WTC11 (cell line): ENCODE data around the gene SH3GL1. TPM values are rescaled to one million over a fixed set of nuclear protein-coding genes. Genes with fewer than 3 reads are reported as not detected.

ENCODE experiments used
- ATAC-seq: fragments of 200-7000 bp; cut with Tn5 transposase; 2 replicates; pipeline ENCODE4 v1.10.0; 2021; ENCODE audit warnings: mild to moderate bottlenecking, moderate library complexity
- CTCF ChIA-PET: fragments of 300-600 bp; sonication (Branson Sonifier 250); formaldehyde crosslinking; loops from one replicate; lab custom pipeline; 2021; ENCODE audit warnings: antibody characterized with exemption; lab: Charles Lee
- POLR2A ChIA-PET: fragments of 350-600 bp; sonication (Branson Sonifier 250); formaldehyde crosslinking; loops from one replicate; lab custom pipeline; 2021; ENCODE audit warnings: antibody characterized with exemption; lab: Charles Lee
- DNase-seq: peaks from one replicate; pipeline ENCODE4 v3.0.0; 2021; ENCODE audit warnings: low spot score
- H3K27ac Mint-ChIP-seq: 2 replicates; pipeline ENCODE4 v1.8.0; 2021; ENCODE audit warnings: mixed read lengths
- H3K27me3 Mint-ChIP-seq: 2 replicates; pipeline ENCODE4 v1.8.0; 2021; ENCODE audit warnings: low read depth, mild to moderate bottlenecking, moderate library complexity, mixed read lengths
- H3K36me3 Mint-ChIP-seq: 2 replicates; pipeline ENCODE4 v1.8.0; 2021; ENCODE audit warnings: mixed read lengths
- H3K4me1 Mint-ChIP-seq: 2 replicates; pipeline ENCODE4 v1.8.0; 2022; ENCODE audit warnings: mixed read lengths
- H3K4me3 Mint-ChIP-seq: 2 replicates; pipeline ENCODE4 v1.8.0; 2021; ENCODE audit warnings: mild to moderate bottlenecking, moderate library complexity, mixed read lengths
- H3K9me3 Mint-ChIP-seq: 2 replicates; pipeline ENCODE4 v1.8.0; 2021; ENCODE audit warnings: mixed read lengths
- ATF6 ChIP-seq: sonication (generic); formaldehyde crosslinking; IDR thresholded peaks from 2 replicates; pipeline ENCODE4 v1.8.1; 2023; ENCODE audit warnings: mild to moderate bottlenecking, missing genetic modification reagents
- CDX4 ChIP-seq: fragments of 250-450 bp; sonication (Bioruptor Pico); IDR thresholded peaks from 2 replicates; pipeline ENCODE4 v1.9.0; 2021; ENCODE audit warnings: moderate library complexity, mild to moderate bottlenecking, inconsistent platforms, borderline replicate concordance
- EMX1 ChIP-seq: fragments of 250-450 bp; sonication (Bioruptor Pico); IDR thresholded peaks from 2 replicates; pipeline ENCODE4 v1.8.0; 2021; ENCODE audit warnings: mild to moderate bottlenecking
- ESRRA ChIP-seq: sonication (generic); formaldehyde crosslinking; IDR thresholded peaks from 2 replicates; pipeline ENCODE4 v1.8.1; 2022; ENCODE audit warnings: mild to moderate bottlenecking, missing genetic modification reagents, borderline replicate concordance
- HMGA2 ChIP-seq: fragments of 250-450 bp; sonication (Bioruptor Pico); IDR thresholded peaks from 2 replicates; pipeline ENCODE4 v1.4.0; 2021; ENCODE audit warnings: mild to moderate bottlenecking, moderate library complexity
- IRF2 ChIP-seq: sonication (generic); formaldehyde crosslinking; IDR thresholded peaks from 2 replicates; pipeline ENCODE4 v1.8.0; 2022; ENCODE audit warnings: low read depth, missing genetic modification reagents, borderline replicate concordance
- ZNF317 ChIP-seq: sonication (generic); formaldehyde crosslinking; IDR thresholded peaks from 2 replicates; pipeline ENCODE4 v1.8.1; 2023; ENCODE audit warnings: low read depth, mild to moderate bottlenecking, moderate library complexity, missing genetic modification reagents, borderline replicate concordance
- ZNF425 ChIP-seq: fragments of 250-450 bp; sonication (Bioruptor Pico); conservative IDR thresholded peaks from 2 replicates; pipeline ENCODE4 v1.9.0; 2021; ENCODE audit warnings: mild to moderate bottlenecking
- ZNF512 ChIP-seq: sonication (generic); formaldehyde crosslinking; IDR thresholded peaks from 2 replicates; pipeline ENCODE4 v1.8.1; 2022; ENCODE audit warnings: missing genetic modification reagents, borderline replicate concordance
- ZNF532 ChIP-seq: fragments of 250-450 bp; sonication (Bioruptor Pico); IDR thresholded peaks from 2 replicates; pipeline ENCODE4 v1.9.0; 2021; ENCODE audit warnings: mild to moderate bottlenecking, borderline replicate concordance
- total RNA-seq: library from RNA; stranded (reverse); gene quantifications from 3 replicates; pipeline ENCODE4 v1.2.3, GENCODE V29; 2021

Gene SH3GL1
- total RNA-seq, 1 experiment from 2014 or later = 109 TPM

GRCh38 chr19:4350726-4351125, 49.6 kb downstream of the SH3GL1 start:
- Mint-ChIP-seq H3K27me3 (no peaks in the 10 kb centered on the region), H3K27ac (no peak overlapping the region), H3K36me3 (peaks cover 18% of the 10 kb centered on the region)

More at GRCh38 chr19:4350726-4351125, 49.6 kb downstream of the SH3GL1 start:
- H3K9me3 Mint-ChIP-seq = no peaks in the 10 kb centered on the region
- ChIA-PET CTCF (interaction anchor here (4.2 kb wide), 1 partner anchor 83 kb away, joined by 187 read pairs; no protein-coding TSS in a partner anchor), POLR2A (no interaction called here)
- DNase-seq (no peak), ATAC-seq (no peak)
- H3K4me3 Mint-ChIP-seq = no peak overlapping the region
- no peaks in the 10 kb centered on the region for H3K4me1 Mint-ChIP-seq
- TF ChIP-seq IRF2 (CRISPR knock-in tag) = no peak
- TF ChIP-seq ZNF512 (CRISPR knock-in tag) = no peak
- no peak for TF ChIP-seq ZNF425
- TF ChIP-seq ZNF532 (CRISPR knock-in tag) = no peak
- TF ChIP-seq ZNF317 (CRISPR knock-in tag) = no peak
- TF ChIP-seq CDX4 = no peak
- no peak for TF ChIP-seq ESRRA (CRISPR knock-in tag)
- TF ChIP-seq HMGA2 (CRISPR knock-in tag) = no peak
- no peak for TF ChIP-seq EMX1 (CRISPR knock-in tag)
- TF ChIP-seq ATF6 (CRISPR knock-in tag) = no peak
